Stimulated activated CD8-positive, alpha-beta memory T cell treated with anti-CD3 and anti-CD28 coated beads, Interleukin-12 subunit alpha, Interleukin-12 subunit beta, amount 100 ng/mL, for 1 hour (primary cell): ENCODE data around the gene CAB39.
A peak's percentile ranks its signal among the peaks of the same experiment; 100 is the strongest.

Experiments used
- DNase-seq: peaks from one replicate; pipeline ENCODE4 v3.0.0-alpha.2; 2020; ENCODE audit warnings: low read depth

Gene CAB39

DNA sequence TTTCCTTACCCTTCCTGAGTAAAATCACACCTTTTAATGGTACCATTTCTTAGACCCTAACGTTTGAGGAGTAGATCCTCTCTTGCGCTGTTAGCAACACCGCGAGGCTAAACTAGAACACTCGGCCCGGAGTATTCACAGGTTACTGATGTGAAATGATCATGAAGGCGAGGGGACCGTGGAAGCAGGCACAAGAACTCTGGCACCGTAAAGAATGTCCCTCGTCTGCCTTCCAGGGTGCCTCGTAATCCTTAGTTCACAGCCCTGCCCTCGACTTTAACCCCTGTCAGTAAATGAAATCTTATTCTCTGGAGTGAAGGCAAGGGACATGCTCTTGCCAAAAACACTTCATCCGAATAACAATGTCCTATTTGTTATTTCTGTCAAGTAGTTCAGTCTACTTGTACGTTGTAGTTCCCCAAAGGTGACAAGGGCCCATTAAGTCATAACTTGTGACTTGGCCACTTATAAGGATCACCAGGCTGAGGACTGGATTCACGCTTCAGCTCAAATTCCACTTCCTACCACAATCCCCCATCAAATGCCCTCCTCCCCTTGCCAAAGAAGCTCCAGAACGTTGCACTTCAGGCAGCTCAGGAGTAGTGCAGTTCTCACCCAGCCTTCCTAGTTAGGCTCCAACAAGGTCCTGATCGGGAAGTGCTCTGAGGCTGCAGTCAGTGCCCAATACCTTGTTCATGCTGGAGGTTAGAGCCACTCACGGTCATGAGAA, 108.8 kb downstream of the CAB39 start:
- no peak for DNase-seq

DNA sequence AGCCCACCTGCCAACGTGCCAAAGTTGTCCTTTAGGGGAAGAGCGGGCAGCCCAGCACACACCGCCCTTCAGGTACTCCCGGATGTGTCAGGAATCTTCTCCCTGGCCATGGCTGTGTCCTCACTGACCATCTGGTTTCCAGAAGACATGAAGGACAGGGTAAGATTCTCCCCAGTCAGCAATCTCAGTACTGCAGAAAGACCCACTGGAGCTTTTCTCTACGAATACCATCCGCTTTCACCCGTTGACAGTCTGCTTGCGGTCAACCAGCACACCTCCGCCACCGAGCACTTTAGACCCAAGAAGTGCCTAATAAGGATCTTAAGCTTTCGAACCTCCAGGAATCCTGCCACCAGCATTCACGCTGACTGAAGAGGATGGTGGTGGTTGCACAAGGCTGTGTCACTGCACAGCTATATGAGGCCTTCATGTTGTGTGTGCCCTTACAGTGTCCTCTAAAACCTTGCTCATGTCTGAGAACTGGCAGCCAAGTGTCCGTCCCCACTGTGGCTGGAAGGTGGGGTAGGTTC, 109.4 kb downstream of the CAB39 start:
- DNase-seq: no peak

DNA sequence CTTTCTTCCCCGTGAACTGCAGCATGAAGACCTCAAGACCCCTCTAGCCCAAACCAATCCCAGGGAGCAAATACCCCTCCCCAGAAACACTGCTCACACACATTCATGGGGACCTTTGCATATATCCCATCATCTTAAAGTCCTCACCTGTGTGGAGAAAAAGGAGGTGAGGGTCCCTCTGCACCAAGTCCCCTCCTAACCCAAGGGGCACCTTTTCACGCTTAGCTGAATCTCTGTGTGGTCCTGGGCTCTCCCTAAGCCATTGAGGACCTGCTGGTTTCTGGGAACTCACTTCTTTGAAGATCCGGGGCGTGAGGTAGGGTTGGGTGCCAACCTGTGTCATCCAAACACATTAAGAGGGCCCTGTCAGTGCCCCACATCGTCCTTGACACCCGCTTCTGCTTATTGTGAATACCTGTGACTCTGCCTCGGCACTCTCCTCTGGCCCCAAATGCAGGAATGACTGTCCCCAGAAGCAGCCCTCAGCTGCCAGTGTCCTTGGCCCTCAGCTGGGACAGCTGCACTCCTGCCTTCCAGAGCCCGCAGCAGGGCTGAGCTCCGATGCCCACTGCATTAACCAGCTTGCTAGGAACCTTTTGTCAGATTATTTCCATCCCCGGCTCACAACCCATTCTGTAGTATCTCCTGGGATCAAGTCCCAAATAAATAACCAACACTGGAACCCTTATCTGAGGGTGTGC, 110.8 kb downstream of the CAB39 start:
- DNase-seq: no peak

DNA sequence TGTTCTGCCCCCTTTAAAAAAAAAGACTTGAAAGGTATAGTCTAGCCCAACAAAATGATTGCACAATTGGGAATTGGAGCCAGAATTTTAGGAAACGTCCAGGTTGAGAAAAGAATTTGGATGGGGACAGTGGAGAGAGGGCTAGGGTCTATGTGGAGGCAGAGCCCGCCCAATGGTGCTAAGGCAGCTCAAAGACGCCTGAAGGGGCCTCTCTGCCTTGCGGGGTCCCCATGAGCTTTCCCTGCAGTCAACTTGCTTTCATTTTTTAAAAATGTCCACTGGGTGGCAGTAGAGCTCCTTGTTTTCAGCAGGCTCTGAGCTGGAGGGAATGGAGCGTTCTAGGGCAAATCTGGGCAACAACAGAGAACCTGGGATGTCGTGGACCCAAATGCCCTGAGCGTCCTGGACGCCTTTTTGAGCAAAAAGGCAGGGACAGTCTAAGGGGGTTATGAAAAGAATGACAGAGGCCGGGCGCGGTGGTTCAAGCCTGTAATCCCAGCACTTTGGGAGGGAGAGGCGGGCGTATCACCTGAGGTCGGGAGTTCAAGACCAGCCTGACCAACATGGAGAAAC, 111.8 kb downstream of the CAB39 start:
- DNase-seq: peak; percentile 43

DNA sequence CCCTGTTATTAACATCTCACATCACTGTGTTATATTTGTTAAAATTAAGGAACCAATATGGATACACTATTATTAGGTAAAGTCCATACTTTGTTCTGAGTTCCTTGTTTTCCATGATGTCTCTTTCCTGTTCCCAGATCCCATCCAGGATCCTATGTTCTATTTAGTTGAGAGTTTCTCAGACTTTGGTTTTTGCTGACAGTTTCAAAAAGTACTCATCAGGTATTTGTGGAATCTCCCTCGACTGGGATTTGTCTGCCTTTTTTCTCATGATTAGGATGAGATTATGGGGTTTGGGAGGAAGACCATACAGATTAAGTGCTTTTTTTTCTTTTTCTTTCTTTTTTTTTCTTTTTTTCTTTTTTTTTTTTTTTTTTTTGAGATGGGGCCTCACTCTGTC, 112.7 kb downstream of the CAB39 start:
- DNase-seq: no peak

DNA sequence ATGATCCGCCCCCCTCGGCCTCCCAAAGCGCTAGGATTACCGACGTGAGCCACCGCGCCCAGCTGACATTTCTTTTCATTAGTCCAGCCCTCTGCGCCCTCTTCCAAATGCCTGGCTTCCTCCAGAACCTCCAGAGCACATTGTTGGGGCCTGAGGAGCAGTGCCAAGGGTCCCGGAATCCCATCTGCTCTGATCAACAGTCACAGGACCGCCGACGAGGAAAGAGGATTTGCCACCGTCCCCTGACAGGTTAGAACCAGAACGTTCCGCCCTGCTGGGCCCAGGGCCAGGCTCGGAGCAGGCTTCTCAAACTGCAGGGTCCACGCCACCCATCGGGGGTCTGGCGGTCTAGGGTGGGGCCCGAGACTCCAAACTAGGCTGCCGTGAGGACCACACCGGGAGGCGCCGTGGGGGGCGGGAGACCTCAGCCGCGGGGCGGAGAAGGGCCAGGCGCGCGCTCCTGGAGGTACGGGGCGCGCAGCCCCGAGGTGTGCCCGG, 115.2 kb downstream of the CAB39 start:
- DNase-seq: no peak

DNA sequence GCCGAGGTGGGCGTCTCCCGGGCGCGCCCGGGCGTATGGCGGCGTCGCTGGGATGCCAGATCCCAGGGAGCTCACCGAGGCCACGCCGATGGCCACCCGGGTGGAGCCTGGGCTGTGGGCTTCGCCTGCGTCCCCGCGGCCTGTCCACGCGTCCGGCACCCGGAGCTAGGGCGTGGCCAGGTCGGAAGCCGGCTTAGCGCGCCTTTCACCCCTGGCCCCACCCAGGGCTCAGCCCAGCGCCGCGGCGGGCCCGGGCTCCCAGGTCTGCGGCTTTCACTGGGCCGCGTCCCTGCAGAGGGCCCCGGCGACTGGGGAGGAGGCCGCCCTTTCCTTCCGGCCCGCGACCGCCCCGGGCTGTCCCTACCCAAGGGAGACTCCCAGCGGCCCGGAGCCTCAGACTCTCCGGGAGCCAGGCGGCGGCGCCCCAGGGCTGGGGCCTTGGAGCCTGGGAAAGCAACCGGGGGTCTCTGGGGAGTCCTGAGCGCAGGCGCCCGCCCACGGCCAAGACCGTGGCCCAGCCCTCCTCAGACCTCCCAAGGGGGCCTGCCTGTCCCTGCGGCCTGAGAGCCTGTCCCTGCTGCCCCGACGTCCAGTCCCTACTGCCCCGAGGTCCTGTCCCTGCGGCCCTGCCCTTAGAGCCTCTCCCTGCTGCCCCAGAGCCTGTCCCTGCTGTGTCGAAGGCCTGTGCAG, 115.8 kb downstream of the CAB39 start:
- no peak for DNase-seq

DNA sequence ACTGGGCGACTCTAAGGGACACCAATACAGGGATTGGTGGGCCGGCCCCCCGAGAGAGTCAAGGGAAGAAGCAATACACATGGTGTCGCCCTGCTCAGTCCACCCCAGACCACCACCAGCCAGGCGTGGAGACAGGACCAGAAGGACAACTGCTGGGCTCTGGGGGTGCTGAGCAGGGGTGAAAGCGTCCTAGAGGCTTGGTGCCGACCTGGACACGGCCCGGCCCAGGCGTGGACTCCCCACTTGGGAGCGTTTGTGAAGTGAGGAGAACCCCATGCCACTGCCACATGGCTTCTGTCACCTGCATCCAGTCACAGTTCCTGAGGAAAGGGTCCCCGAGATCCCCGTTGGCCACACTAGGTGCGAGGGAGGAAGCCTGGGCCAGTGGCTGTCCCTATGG, 116.7 kb downstream of the CAB39 start:
- no peak for DNase-seq

DNA sequence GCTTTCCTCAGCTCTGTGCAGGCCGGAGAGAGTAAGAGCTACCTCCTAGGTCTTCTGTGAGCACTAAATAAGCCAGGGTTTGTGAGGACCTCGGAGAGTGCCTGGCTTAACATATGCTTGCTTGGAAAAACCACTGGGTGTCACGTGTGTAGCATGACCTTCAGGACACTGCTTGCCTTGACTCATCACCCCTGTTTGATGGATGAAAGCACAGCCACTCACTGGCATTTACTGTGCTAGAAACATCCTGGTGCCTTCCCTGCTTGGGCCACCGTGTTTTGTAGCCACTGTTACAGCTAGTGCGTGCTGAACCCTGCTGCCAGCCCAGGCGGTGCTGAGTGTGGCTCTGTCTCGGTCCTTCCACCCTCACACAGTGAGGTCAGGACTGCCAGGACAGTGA, 117.3 kb downstream of the CAB39 start:
- no peak for DNase-seq

DNA sequence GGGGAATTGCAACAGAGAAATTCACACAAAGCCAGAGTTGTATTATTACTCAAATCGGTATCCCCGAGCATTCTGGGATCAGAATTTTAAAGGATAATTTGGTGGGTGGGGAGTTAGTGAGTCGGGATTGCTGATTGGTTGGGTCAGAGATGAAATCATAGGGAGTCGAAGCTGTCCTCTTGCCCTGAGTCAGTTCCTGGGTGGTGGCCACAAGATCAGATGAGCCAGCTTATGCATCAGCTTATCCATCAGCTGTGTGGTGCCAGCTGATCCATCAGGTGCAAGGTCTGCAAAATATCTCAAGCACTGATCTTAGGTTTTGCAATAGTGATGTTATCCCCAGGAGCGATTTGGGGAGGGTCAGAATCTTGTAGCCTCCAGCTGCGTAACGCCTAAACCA, 117.8 kb downstream of the CAB39 start:
- DNase-seq: no peak

DNA sequence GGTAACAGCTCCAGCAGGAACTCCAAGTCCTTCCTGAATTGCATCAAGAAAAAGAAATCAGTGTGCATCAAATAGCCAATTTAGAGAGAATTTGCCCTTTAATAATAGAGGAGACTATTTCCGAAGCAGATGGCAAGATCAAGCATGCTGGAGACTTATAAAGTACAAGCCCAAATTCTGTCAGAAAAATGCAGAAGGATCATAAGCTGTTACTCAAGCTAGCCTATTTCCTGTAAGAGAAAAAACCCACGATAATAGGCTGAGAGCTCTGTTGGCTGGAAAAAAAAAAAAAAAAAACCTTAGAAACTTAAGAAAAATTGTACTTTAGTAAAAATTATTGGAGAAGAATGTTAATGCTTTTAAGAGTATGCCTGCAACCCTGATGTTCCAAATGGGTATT, 127.7 kb downstream of the CAB39 start:
- DNase-seq: no peak

DNA sequence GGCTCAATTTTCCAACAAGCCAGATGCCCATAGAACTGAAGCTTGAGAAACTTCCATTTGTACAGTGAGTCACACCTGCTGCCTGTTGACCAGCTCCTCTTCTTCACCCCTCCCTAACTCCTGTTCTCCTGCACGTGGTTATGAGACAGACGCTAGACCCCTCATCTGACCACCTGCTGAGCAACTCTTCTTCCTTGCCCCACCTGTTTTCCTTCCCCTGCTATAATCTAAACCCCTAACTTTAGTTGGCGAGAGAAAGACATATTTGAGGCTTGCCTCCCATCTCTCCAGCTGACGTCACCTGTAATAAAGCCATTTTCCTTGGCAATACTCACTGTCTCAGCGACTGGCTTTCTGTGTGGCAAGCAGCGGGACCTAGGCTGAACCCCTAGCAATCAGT, 129.8 kb downstream of the CAB39 start:
- no peak for DNase-seq

DNA sequence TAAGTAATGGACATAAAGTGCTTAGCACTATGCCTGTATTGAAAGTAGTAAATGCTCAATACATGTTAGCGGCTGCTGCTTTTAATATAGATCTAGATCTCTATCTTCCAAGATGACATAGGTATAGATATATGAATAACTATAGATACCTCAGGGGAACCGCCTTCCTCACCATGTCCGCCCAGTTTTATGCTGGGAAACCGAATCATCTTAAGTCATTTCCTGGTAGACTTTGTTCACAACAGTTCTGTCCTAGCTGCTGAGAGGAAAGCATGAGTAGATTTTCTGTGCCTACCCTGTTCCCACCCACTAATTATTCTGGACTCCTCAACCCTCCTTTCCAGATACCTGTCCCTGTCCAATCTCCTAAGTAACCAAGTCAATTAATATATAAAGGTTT, 130.5 kb downstream of the CAB39 start:
- no peak for DNase-seq

DNA sequence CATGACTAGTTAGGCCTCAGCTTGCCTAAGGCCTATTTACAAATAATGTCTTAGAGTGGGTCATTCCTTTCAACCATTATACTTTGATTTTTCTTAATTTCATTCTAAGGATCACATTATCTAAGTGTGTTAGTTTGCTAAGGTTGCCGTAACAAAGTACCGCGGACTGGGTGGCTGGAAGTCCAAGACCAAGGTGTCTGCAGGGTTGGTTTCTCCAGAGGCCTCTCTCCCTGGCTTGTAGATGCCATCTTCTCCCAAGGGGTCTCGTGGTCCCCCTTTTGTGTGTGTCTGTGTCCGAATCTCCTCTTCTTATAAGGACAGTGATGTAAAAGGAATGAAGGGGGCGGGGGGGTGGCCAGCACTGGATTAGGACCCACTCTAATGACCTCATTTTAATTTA, 133.7 kb downstream of the CAB39 start:
- no peak for DNase-seq

DNA sequence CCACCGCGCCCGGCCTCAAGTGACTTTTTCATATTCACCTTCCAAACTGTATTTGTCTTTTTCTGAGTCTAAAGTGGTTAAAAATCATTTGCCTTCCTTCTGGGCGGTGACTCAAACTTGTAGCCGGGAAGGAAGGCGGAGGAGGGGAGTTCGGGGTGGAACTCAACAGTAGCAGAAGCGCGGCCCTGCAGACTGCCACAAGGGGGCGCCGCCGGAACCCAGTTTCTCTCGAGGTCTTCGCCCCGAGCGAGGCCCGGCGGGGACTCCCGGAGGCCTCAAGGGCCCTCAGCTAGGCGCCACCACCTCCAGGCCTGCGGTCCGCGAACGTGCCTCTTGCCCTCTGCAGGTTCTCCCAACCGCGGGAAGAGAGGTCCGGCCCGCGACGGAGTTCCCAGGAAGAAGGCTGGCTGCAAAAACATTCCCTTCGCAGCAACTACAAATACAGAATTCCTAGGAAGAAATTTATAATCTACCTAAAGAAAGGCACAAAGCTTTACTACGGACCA, 135.3 kb downstream of the CAB39 start:
- DNase-seq: peak; percentile 87

DNA sequence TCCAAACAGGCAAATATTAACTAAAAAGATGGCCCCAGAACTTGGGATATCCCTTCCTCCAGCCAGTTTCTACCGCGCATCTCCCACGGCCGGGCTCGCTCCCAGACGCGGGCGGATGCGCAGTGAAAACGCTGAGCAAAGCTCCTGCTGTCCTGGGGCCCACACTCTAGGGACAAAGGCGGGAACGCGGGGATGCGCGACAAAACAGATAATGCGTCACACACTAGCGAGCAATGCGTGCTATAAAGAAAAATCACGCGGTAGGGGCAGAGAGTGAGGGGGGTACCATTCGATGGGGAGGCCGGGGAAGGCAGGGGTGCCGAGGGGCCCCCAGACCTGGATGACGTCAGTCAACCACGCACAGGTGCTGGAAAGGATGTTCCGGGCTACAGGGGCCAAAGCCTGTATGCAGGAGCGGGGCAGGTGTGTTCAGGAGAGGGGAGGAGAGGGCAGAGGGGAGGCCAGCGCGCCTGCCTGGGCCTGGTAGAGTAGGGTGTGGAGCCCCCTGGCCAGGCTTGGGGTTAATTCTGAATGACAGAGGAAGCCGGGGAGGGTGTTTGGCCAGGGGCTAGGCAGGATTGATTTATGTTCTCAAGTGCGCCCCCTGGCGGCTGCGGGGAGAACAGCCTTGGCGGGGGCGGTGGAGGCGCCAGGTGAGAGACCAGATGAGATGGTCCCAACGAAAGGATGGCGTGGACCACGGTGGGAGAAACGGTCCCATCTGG, 137.2 kb downstream of the CAB39 start:
- peak; percentile 56 for DNase-seq

DNA sequence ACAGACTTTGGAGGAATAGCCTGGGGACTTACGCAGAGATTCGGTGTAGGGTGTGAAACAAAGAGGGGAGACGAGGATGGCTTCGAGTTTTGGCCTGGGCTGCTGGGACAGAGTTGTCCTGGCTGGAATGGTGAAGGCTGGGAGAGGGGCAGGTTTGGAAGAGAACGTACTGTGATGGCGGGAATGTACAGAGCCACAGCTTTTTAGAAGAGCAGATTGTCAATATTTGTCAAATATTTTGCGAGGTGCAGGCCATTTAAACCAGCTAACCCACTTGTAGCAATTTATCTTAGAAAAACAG, 137.7 kb downstream of the CAB39 start:
- no peak for DNase-seq

DNA sequence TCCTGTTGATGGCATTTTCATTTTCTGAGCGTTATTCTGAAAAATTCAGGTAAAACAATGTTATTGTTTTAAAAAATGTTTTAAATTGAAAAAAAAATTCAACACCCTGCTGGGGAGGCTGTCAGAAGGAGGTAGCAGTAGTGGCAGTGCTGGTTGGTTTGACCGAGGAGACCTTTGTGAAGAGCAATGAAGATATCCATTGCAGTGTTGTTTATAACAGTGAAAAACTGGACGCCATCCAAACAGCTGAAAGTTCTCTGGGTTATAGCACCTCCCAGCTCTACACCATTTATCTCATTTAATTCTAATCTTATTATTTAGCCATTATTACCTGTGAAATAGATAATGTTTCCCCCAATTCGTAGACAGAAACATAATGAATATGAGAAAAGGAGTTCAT, 139.5 kb downstream of the CAB39 start:
- no peak for DNase-seq

DNA sequence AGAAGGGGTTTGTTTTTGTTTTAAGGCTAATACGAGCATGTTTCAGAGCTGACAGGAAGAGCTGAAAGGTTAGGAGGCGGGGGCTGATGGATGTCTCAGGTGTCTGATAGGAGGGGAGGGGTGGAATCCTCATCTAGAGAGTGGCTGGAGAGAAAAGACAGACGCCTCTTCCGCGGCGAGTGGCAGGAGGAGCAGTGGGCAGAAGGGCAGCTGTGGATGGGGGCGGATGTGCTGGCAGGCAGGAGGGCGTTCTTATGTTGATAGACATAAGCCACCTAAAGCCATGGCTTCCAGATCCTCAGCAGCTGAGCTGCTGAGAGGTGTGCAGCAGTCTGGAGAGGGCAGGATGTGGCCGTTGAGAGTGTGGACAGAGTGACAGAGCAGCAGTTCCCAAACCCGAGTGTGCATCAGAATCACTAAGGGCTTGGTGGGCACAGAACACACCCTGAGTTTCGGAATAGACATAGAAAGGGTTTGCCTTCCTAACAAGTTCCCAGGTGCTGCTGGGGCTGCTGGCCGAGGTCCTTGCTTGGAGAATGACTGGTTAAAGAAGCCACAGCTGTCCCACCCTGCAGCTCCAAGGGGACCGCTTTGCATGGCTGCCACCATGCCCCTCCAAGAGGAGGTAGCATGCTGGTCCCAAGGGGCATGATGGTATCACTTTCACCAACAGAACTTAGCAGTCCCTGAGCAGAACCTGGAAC, 149.1 kb downstream of the CAB39 start:
- DNase-seq: no peak

DNA sequence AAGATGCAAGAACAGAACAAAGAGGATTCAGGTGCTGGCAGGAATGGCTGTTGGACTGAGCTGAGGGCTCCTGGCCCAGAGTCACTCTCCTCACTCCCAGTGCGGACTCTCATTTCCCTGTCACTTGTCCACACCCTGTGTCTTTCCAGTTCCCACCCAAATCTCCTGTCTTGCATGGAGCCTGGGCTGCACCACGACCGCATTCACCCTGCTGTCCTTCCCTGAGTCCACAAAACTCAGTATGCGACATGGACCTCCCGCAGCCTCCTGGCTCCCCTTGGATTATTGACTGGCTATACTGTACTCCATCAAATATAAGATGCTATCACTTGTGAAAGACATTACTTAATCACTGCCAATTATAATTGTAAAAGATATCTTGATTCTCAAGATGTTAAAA, 149.7 kb downstream of the CAB39 start:
- no peak for DNase-seq

DNA sequence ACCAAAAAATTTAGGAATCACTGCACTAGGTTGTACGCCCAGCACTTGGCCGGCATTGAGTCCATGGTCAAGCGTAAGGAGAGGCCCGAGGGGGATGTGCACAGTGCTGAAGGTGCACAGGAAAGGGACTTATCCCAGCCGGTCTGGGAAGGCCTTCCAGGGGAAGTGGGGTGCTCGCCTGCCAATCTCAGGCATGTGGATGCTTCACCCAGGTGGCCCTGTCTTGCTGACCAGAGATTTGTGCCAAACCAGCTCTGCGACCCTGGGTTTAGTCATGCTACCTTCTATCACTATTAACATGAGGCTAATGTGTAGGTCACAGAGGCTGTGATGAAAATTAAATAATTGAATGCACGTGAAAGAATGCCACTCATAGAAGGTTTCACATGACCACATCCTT, 150.4 kb downstream of the CAB39 start:
- DNase-seq: no peak
